ENCODE data around the gene BSN. TPM values are rescaled to one million over a fixed set of nuclear protein-coding genes. Genes with fewer than 3 reads are reported as not detected.
A peak's percentile ranks its signal among the peaks of the same experiment; 100 is the strongest.

BSN gene
- total RNA-seq, 1 donor from 2014 or later: 0.55 TPM

DNA sequence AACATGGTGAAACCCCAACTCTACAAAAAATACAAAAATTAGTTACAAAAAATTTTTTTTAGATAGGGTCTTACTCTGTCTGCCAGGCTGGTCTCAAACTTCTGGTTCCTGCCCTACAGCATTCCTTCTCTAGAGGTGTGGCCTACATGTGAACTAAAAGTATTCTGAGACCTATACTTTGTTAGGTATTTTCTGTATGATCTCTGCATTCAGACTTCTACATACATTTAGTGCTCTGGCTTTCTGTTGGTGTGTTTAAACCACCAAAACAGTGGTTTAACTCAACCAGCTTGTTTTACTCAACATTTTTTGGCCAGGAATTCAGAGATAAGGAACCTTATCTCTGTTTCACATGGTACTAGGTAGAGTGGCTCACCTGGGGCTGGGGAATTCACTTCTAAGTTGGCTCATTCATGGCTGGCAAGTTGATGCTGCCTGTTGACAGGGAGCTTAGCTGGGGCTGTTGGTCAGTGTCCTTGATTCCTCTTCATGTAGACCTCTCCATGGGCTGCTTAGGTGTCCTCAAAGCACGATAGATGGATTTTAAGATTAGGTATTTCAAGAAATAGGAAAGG lies 41.4 kb upstream of the BSN start:
- DNase-seq: no peak
- H3K27me3 ChIP-seq (ENCODE audit: low read depth): no peaks in the 10 kb centered on the region
- no peak overlapping the region for H3K27ac ChIP-seq (replicated peaks)
- H3K4me1 ChIP-seq: peaks cover 36% of the 10 kb centered on the region
- no peak overlapping the region for H3K4me3 ChIP-seq
- intact Hi-C loops (cut with micrococcal nuclease): no loop called here
- H3K9me3 ChIP-seq (replicated peaks): no peaks in the 10 kb centered on the region
- TF ChIP-seq CTCF (IDR thresholded peaks at IDR 0.05; ENCODE audit: borderline replicate concordance): no peak
- H3K36me3 ChIP-seq: peaks cover 59% of the 10 kb centered on the region

DNA sequence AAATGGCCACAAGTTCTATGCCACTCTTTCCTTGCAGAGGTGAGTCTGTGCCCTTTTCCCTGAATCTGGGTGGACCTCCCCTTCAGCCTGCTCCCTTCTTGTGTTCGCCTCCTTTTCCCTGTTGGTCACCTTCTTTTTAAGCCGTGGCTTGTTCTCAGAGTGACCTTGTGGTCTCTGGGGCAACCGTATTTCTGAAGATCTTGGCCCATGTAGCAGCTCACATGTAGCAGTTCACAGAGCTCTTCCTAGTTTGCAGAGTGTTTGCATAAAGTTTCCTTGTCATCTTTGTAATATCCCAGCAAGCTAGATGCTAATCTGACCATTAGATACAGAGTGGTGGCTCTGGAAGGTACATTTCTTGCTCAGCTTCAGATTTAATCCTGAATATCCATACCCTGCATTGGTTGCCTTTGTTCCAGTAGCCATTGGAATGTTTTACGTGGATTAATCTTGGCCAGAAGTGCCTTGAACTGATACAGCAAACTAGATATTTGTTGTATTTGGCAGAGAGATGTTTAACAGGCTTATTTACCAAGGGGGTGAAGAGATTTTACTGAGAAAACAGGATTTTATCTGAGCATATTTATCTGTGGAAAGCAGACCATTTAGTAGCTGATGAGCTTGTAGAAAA lies 40.7 kb upstream of the BSN start:
- Histone ChIP-seq H3K9me3 (replicated peaks) (no peaks in the 10 kb centered on the region), H3K27me3 (ENCODE audit: low read depth) (no peaks in the 10 kb centered on the region), H3K27ac (replicated peaks) (no peak overlapping the region), H3K36me3 (peaks cover 66% of the 10 kb centered on the region), H3K4me3 (no peak overlapping the region), H3K4me1 (peaks cover 43% of the 10 kb centered on the region)
- no peak for TF ChIP-seq CTCF (IDR thresholded peaks at IDR 0.05; ENCODE audit: borderline replicate concordance)
- intact Hi-C loops (cut with micrococcal nuclease): no loop called here
- DNase-seq: no peak

GRCh38 chr3:49518016-49518415 lies 36.3 kb upstream of the BSN start:
- H3K9me3 ChIP-seq (replicated peaks): no peaks in the 10 kb centered on the region
- H3K4me1 ChIP-seq: peaks cover 63% of the 10 kb centered on the region
- H3K36me3 ChIP-seq: peaks cover 51% of the 10 kb centered on the region
- no peak overlapping the region for H3K4me3 ChIP-seq
- H3K27ac ChIP-seq (replicated peaks): peak overlapping the region; percentile 38
- no peak for DNase-seq
- no peak for TF ChIP-seq CTCF (IDR thresholded peaks at IDR 0.05; ENCODE audit: borderline replicate concordance)
- H3K27me3 ChIP-seq (ENCODE audit: low read depth): no peaks in the 10 kb centered on the region
- intact Hi-C loops (cut with micrococcal nuclease): no loop called here

DNA sequence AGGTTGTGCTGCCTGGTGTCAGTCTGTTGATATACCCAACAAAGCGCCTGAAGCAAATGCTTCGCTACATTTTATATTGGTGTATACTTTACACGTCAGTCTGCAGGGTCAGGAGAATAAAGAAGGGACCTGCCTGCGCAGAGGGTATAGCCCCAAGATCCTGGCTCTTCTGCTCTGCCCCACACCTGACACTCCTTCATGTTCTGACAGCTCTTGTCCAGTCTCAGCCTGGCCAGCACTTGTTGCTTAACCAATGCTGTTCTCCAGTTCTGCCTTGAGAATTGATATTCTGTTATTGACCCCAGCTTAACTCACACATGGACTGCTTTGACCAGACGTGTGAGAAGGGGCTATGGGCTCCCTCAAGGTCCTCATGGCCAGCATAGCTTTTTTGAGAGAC lies 35.8 kb upstream of the BSN start:
- TF ChIP-seq CTCF (IDR thresholded peaks at IDR 0.05; ENCODE audit: borderline replicate concordance): no peak
- Histone ChIP-seq H3K27me3 (ENCODE audit: low read depth) (no peaks in the 10 kb centered on the region), H3K27ac (replicated peaks) (peak overlapping the region; percentile 38), H3K4me3 (no peak overlapping the region), H3K36me3 (peaks cover 47% of the 10 kb centered on the region), H3K9me3 (replicated peaks) (no peaks in the 10 kb centered on the region), H3K4me1 (peaks cover 65% of the 10 kb centered on the region)
- intact Hi-C loops (cut with micrococcal nuclease): no loop called here
- DNase-seq: no peak

DNA sequence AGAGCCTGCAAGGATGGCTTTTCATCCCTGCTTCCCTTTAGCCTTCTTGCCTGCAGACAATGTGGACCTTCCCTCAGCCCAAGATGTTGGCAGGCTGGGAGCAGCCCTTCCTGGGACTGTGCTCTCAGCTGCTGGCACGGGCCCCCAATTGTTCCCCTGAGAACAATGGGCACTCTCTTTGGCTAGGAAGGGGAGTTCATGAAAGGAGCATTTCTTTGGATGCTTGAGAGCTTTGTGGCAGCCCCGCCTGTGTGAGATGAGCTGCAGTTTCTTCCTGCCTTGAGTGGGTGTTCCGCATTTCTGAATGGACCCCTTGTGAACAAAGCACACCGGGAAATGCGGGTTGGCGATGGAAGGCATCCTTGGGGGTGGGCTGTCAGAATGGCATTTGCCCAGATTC lies 35.0 kb upstream of the BSN start:
- H3K4me1 ChIP-seq: peaks cover 64% of the 10 kb centered on the region
- peak overlapping the region; percentile 38 for H3K27ac ChIP-seq (replicated peaks)
- H3K4me3 ChIP-seq: no peak overlapping the region
- intact Hi-C loops (cut with micrococcal nuclease): no loop called here
- H3K27me3 ChIP-seq (ENCODE audit: low read depth): no peaks in the 10 kb centered on the region
- no peak for DNase-seq
- TF ChIP-seq CTCF (IDR thresholded peaks at IDR 0.05; ENCODE audit: borderline replicate concordance): no peak
- peaks cover 43% of the 10 kb centered on the region for H3K36me3 ChIP-seq
- H3K9me3 ChIP-seq (replicated peaks): no peaks in the 10 kb centered on the region

Measured in left ventricle myocardium inferior (tissue), 1 donor.